ENCODE data around the gene GDPD3.

The GDPD3 gene

GRCh38 chr16:30094541-30095165 is 18.7 kb downstream of the GDPD3 start:
- no peak for DNase-seq

GRCh38 chr16:30092373-30093010 is 20.8 kb downstream of the GDPD3 start:
- peak; percentile 53 for DNase-seq

GRCh38 chr16:30091474-30092372 is 21.6 kb downstream of the GDPD3 start, which contains the start of gene TBX6:
TSS of gene TBX6 (minus strand) at chr16:30091924. CDS start at chr16:30091193, 731 bp downstream.
- DNase-seq = peak; percentile 92

- no peak for DNase-seq
These were observed 22.6 kb downstream of the GDPD3 start for GRCh38 chr16:30090610-30091331.

GRCh38 chr16:30088832-30089624 is 24.3 kb downstream of the GDPD3 start:
- no peak for DNase-seq

GRCh38 chr16:30088237-30088831 is 25.0 kb downstream of the GDPD3 start:
- DNase-seq = no peak

- DNase-seq = no peak
These were observed 26.0 kb downstream of the GDPD3 start for GRCh38 chr16:30087181-30087898.

- DNase-seq = no peak
These were observed 26.8 kb downstream of the GDPD3 start for GRCh38 chr16:30086291-30087140.

GRCh38 chr16:30085820-30086219 is 27.5 kb downstream of the GDPD3 start:
- DNase-seq = no peak

- no peak for DNase-seq
These were observed 28.1 kb downstream of the GDPD3 start for GRCh38 chr16:30085247-30085646.

- DNase-seq = no peak
These were observed 28.5 kb downstream of the GDPD3 start for GRCh38 chr16:30084816-30085159.

- DNase-seq = no peak
These were observed 29.1 kb downstream of the GDPD3 start for GRCh38 chr16:30084096-30084815.

- no peak for DNase-seq
These were observed 29.9 kb downstream of the GDPD3 start for GRCh38 chr16:30083216-30084055.

GRCh38 chr16:30082545-30083090 is 30.7 kb downstream of the GDPD3 start:
- DNase-seq = no peak

GRCh38 chr16:30079480-30079879 is 33.9 kb downstream of the GDPD3 start:
- no peak for DNase-seq

GRCh38 chr16:30078744-30079143 is 34.6 kb downstream of the GDPD3 start:
- no peak for DNase-seq

GRCh38 chr16:30077656-30078055 is 35.7 kb downstream of the GDPD3 start:
- DNase-seq = no peak

GRCh38 chr16:30076276-30076791 is 37.0 kb downstream of the GDPD3 start:
- no peak for DNase-seq
